CD4-positive, alpha-beta T cell treated with Interleukin-2 at 100 ng/mL for 4 hours (primary cell): ENCODE data around the gene GAB4.

Source experiments
- DNase-seq: peaks from one replicate; pipeline ENCODE4 v3.0.0-alpha.2; 2020; ENCODE audit warnings: low spot score

Gene GAB4

GRCh38 chr22:16988257-16988656 is 19.8 kb downstream of the GAB4 start:
- DNase-seq, result no peak

- DNase-seq, result no peak
Observed at GRCh38 chr22:16987822-16988221, 20.2 kb downstream of the GAB4 start.

GRCh38 chr22:16975155-16975885 is 32.7 kb downstream of the GAB4 start:
- no peak for DNase-seq

GRCh38 chr22:16974298-16975084 is 33.5 kb downstream of the GAB4 start:
- DNase-seq, result no peak

GRCh38 chr22:16973591-16974297 is 34.3 kb downstream of the GAB4 start:
- no peak for DNase-seq

GRCh38 chr22:16972311-16972710 is 35.7 kb downstream of the GAB4 start:
- DNase-seq, result no peak

- no peak for DNase-seq
Observed at GRCh38 chr22:16970446-16970845, 37.6 kb downstream of the GAB4 start.

GRCh38 chr22:16969508-16970327 is 38.3 kb downstream of the GAB4 start:
- no peak for DNase-seq

GRCh38 chr22:16968218-16968595 is 39.8 kb downstream of the GAB4 start:
- DNase-seq, result no peak

- no peak for DNase-seq
Observed at GRCh38 chr22:16967453-16968217, 40.4 kb downstream of the GAB4 start.

GRCh38 chr22:16966251-16966650 is 41.8 kb downstream of the GAB4 start:
- DNase-seq, result no peak

- DNase-seq, result no peak
Observed at GRCh38 chr22:16965560-16965959, 42.5 kb downstream of the GAB4 start.

GRCh38 chr22:16965083-16965482 is 42.9 kb downstream of the GAB4 start:
- no peak for DNase-seq

GRCh38 chr22:16964366-16964765 is 43.7 kb downstream of the GAB4 start:
- DNase-seq, result no peak

- DNase-seq, result no peak
Observed at GRCh38 chr22:16963189-16963945, 44.7 kb downstream of the GAB4 start.

GRCh38 chr22:16962501-16962900 is 45.5 kb downstream of the GAB4 start:
- DNase-seq, result no peak

GRCh38 chr22:16961477-16962186 is 46.4 kb downstream of the GAB4 start:
- DNase-seq, result no peak

GRCh38 chr22:16960884-16961249 is 47.2 kb downstream of the GAB4 start:
- DNase-seq, result no peak

- no peak for DNase-seq
Observed at GRCh38 chr22:16960220-16960883, 47.7 kb downstream of the GAB4 start.
